HG03135 (cell line): Measurements from ENCODE around the gene DRAM1.

ENCODE experiments used
- ATAC-seq: cut with Tn5 transposase; IDR thresholded peaks from one replicate; pipeline ENCODE4 v1.9.1; 2021; ENCODE audit warnings: mild to moderate bottlenecking, moderate library complexity; ENCODE audit not compliant: unreplicated experiment

The DRAM1 gene

GRCh38 chr12:101939856-101940265 lies 62.5 kb downstream of the DRAM1 start:
- ATAC-seq = no peak

DNA sequence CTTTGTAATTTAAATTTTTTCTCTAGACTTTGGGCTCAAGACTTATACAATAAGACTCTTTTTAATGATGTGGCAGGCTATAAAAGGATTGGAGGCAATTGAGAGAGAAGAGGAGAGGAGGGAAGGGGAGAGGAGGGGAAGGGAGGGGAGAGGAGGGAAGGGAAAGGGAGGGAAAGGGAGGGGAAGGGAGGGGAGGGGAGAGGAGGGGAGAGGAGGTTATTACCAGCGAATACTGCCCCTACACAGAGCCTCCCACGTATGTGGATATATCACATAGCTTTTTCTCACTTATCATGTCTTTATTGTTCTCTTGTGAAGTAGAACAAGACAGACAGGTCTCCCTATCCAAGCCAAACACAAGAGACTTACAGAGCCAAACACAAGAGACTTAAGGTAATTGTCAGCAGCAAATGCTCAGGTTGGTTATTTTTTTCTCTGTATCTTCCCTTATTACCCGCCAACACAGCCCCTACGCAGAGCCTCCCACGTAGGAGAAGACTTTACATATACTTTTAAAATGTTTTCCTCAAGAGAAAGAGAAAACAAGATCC lies 63.1 kb downstream of the DRAM1 start:
- no peak for ATAC-seq

DNA sequence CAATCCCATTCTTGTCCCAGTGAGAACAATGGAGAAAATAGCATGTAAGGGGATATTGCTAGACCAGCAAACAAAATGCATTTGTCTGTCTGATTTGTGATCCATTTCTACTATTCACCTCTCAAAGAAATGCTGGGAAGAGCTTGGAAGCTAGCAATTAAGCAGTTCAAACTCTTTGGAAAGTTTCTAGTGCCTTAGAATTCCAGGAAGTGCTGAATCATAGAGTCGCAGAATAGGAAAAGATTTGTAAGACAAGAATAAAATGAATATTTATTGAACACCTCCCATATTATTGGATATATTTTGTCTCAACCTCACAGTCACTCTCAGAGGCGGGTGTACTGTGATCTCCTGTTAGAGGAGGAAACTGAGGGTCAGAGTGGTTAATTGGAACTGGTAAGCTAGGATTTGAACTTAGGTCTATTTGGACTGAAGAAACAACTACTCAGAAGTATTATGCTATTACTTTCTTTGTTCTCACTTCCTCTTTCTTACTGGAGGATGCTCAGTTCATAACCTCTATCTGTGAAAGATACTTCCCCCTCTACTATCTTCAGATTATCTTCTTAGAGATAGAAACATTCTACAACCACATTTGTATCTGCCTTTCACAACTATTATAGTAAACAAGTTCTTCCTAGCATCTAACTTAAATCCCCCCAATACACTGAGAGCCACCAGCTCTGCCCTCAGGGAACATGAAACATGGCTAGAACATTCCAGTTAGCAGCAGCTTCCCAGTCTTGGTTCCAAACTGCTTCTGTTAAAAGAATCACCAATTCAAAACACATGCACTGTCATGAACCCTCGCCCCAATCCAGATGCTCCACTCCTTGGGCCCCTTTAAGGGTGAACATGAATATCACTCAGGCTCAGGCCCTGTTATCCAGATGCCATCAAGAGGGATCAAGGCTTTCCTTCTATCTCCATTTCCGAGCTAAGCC lies 64.2 kb downstream of the DRAM1 start:
- peak; percentile 84 for ATAC-seq

GRCh38 chr12:101942250-101942605 lies 64.8 kb downstream of the DRAM1 start:
- no peak for ATAC-seq

DNA sequence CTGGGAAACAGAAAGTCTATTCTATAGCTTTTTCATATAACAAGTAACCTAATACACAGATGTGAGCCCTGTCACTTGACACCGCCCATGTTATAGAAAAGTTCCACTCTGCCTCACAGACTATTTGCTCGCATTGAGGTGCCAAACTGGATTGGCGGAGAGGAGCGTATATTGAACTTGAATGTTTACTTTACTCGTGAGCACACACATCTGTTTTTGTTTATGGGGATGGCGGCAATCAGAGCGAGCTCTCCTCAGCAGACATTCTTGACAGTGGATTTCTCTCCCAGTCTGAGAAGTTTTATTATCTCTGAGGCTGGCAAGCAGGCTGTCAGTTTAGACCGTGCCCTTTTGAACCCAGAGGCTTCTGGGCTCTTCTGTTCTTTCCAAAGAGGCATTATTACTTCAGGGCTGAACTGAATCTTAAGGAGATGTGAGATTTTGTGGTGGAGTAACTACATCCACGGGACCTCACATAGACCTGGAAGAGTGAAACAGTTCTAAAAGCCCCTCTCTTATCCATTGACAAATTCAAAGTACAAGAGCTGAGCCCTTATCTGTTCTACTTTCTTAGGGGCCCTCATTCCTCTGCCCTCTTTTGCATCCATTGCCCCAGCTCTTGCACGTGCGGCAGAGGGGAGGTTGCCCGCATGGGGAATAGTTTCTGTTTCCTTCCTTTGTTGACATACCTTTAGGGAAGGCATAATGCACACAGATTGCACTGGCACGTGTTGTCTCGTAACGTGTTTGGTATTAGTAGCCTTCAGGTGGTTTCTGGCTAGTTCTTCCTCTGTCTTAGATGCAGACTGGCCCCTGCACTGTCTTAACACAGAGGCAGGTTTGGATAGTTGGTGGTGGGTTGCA lies 68.2 kb downstream of the DRAM1 start:
- ATAC-seq = no peak

- ATAC-seq = no peak
These were observed 68.8 kb downstream of the DRAM1 start for GRCh38 chr12:101946233-101946611.

GRCh38 chr12:101947316-101947715 lies 69.9 kb downstream of the DRAM1 start:
- no peak for ATAC-seq

DNA sequence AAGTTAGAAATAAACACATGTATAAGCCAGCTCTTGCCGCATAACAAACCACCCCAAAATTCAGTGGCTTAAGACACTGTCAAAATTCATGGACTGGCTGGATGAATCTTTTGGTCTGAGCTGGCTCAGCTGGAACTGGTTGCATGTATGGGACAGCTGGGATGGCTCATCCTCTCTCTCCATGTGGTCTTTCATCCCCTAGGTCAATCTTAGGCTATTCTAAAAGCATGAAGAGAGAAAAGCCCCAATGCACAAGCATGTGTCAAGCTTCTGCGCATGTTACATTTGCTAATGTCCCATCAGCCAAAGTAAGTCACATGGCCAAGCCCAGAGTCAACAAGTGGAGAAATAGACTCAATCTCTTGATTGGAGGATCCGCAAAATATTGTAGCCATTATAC lies 71.0 kb downstream of the DRAM1 start:
- ATAC-seq = no peak

GRCh38 chr12:101951002-101951670 lies 73.8 kb downstream of the DRAM1 start:
- no peak for ATAC-seq

GRCh38 chr12:101954113-101954512 lies 76.7 kb downstream of the DRAM1 start:
- no peak for ATAC-seq

- no peak for ATAC-seq
These were observed 77.3 kb downstream of the DRAM1 start for GRCh38 chr12:101954676-101955075.

- ATAC-seq = no peak
These were observed 80.0 kb downstream of the DRAM1 start for GRCh38 chr12:101957252-101957959.

- no peak for ATAC-seq
These were observed 82.2 kb downstream of the DRAM1 start for GRCh38 chr12:101959607-101960006.

- no peak for ATAC-seq
These were observed 85.1 kb downstream of the DRAM1 start for GRCh38 chr12:101962486-101962885.

DNA sequence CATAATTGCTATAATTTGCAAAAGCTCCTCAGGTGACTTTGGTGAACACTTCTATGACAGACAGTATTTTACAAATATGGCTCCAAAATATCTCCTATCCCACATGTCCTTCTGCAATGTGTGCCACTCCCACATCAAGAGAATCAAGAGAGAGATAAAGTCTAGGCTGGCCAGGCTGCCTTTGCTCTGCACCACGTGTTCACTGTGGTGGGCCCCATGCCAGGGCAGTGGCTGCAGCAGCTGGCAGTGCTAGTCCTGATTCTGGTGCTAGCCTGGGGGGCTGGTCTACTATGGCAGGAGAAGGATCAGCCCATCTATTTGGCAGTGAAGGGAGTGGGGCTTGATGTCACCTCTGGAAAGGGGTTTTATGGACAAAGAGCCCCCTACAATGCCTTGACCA lies 86.3 kb downstream of the DRAM1 start:
- ATAC-seq = no peak

DNA sequence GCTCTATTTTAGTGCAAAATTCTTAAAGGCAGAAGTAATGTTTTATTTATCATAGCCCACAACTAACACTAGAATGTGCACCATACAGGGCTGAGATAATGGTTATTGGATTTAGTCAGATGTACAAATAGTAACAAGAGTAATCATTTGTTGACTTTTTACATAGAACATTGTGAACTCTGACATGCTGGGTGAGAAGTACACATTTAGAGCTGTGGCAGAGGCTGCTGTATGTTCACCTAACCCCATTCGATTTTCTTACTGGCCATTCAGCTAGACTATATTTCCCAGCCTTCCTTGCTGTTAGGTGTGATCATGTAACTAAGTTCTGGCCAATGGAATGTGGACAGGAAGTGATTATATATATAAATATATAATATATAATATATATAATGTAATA lies 89.1 kb downstream of the DRAM1 start:
- ATAC-seq = no peak

DNA sequence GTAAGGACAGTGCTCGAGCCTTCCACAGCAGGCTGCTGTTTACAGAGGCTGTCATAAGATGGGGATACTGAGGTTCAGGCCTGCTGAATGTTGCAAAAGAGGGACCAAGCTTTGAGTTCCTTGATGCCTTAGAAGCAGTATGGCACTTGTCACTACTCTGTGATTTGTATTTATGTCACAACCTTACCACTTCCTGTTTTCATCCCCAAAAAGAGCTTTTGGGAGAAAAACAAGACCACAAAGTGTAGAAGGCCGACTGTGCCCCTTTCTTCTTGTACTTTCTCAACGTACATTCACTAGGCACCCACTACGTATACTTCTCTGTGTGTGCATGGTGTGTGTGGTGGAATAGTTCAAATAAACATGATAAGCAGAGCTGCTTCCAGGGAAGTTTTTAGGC lies 90.1 kb downstream of the DRAM1 start:
- ATAC-seq = no peak

GRCh38 chr12:101968770-101969169 lies 91.4 kb downstream of the DRAM1 start:
- no peak for ATAC-seq
